ENCODE results near the gene NKX2-8.

- TF ChIP-seq POLR2A (IDR thresholded peaks at IDR 0.05) = no peak
- TF ChIP-seq POLR2AphosphoS5 (IDR thresholded peaks at IDR 0.05) = no peak
Measured at GRCh38 chr14:36583893-36584811, 1.7 kb upstream of the NKX2-8 start.

All from spleen (tissue), 3 donors.